GM10266 (cell line): Measurements from ENCODE around the gene FDXR.

Source experiments
- DNase-seq: peaks from one replicate; pipeline ENCODE4 v3.0.0; 2012; ENCODE audit errors: extremely low spot score
- TF ChIP-seq, protein P1 (sequence below): IDR thresholded peaks from 2 replicates; pipeline ENCODE4 v1.5.1; 2012; ENCODE audit warnings: mild to moderate bottlenecking, low read depth; ENCODE audit not compliant: control insufficient read depth, insufficient read depth; ENCODE audit errors: missing control alignments

The FDXR gene

DNA sequence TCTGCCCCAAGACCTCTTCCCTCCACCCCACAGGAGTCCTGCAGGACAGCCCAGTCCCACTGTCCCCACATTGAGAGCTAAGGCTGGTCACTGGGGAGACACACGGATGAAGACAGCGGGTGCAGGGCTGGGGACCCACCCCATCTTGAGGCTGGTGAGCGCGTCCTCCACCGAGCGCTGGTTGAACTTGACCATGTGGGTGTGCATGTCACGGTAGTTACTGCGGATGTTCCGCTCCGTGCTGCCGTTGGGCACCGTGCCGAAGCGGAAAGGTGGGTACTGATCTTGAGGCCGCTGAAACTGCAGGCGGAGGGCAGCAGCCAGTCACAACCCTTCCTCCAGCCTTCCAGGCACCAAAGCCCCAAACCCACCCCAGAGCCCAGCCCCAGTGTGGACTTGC lies 26.2 kb downstream of the FDXR start:
- DNase-seq, result no peak
- TF ChIP-seq, protein P1, sequence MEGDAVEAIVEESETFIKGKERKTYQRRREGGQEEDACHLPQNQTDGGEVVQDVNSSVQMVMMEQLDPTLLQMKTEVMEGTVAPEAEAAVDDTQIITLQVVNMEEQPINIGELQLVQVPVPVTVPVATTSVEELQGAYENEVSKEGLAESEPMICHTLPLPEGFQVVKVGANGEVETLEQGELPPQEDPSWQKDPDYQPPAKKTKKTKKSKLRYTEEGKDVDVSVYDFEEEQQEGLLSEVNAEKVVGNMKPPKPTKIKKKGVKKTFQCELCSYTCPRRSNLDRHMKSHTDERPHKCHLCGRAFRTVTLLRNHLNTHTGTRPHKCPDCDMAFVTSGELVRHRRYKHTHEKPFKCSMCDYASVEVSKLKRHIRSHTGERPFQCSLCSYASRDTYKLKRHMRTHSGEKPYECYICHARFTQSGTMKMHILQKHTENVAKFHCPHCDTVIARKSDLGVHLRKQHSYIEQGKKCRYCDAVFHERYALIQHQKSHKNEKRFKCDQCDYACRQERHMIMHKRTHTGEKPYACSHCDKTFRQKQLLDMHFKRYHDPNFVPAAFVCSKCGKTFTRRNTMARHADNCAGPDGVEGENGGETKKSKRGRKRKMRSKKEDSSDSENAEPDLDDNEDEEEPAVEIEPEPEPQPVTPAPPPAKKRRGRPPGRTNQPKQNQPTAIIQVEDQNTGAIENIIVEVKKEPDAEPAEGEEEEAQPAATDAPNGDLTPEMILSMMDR, result no peak

DNA sequence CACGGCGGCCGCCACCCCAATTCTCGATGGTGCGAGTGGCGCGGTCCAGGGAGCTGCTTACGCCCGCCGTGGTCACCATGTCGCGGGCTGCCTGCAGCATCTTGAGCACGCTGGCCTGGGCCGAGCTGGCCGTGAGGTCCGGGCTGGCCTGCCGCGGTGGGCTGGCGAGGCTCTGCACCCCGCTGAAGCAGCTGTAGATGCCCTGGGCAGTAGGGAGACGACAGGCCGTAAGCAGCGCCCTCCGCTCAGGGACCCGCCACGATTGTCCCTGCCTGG lies 29.5 kb downstream of the FDXR start:
- TF ChIP-seq, protein P1, result no peak
- no peak for DNase-seq

DNA sequence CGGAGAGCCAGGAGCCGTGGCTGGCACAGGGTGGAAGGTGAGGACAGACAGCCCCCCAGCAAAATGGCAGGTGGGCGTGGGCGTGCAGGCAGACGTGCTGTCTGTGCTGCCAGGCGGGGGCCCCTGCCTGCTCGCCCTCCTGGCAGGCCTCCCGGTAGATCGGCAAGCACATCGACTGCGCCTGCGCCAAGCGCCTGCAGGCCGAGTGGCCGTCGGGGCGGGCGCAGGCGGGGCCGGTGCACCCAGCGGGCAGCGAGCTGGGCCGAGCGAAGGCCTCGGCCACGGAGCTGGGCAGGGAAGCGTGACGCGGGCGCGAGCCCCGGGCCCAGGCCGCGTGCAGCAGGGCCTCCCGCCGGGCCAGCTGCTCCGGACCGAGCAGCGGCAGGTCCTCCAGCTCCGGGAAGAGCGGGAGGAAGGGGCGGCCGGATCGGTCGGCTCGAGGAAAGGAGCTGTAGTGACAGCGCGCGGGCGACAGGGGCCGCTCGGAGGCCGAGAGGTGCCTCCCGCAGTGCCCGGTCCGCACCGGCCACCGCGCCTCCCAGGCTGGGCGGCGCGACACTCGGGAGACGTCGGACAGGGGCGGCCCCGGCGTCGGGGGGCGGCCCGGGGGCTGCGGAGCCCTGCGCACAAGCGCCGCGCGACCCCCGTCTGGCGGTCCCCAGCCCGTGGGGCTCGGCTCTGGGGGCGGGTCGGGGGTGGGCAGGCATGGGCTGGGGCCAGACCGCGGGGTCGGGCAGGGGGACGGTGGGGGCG lies 30.0 kb downstream of the FDXR start:
- DNase-seq, result peak; percentile 84
- TF ChIP-seq, protein P1, result peak; percentile 50

DNA sequence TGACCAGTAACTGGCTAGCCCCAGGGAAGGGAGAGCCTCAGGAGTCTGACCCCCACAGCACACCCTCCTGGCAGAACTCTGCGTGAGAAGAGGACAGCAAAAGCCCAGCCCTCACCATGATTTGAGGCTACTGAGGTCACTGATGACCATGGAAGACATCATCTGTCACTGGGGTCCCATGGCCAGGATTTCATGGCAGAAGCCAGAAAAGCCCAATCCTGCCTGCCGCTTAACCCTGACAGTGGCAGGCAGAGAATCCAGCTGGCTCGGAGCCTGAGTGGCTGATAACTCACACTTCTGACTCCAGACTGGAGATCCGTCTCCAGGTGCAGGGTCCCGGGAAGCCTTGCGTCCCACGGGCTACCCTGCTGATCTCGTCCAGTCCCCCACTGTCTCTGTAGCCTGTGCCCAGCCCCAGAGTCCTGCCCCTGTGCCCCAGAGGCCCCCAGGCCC lies 30.6 kb downstream of the FDXR start:
- no peak for DNase-seq
- TF ChIP-seq, protein P1, result no peak

DNA sequence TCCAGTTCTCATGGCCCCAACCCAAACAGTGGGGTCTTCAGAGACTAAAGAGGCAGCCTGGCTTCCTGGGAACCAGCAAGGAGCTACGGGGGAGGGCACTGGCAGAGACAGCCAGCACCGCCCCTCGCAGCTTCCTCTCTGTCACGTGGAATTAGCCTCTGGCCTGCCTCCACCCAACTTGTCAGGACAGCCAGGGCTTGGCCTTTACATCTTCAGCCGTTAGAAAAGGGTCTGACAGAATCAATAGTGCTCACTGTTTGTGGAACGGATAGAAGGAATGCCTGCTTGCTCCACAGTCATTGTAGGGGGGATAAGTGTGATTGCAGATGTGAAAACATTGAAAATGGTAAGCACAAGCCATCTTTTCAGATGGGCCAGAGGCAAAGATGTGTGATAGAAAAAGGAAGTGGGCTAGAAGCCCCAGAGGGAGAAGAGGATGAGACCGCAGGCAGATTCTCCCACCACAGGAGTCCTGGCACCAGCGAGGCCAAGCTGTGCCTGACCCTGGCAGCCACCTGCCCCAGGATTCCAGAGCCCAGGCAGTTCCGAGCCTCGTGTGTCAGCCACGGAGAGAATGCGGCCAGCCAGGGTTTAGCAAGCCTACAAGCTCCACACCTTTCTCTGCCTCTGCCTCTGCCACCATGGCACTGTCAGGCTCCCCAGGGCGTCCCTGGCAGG lies 31.7 kb downstream of the FDXR start:
- TF ChIP-seq, protein P1, result no peak
- no peak for DNase-seq

DNA sequence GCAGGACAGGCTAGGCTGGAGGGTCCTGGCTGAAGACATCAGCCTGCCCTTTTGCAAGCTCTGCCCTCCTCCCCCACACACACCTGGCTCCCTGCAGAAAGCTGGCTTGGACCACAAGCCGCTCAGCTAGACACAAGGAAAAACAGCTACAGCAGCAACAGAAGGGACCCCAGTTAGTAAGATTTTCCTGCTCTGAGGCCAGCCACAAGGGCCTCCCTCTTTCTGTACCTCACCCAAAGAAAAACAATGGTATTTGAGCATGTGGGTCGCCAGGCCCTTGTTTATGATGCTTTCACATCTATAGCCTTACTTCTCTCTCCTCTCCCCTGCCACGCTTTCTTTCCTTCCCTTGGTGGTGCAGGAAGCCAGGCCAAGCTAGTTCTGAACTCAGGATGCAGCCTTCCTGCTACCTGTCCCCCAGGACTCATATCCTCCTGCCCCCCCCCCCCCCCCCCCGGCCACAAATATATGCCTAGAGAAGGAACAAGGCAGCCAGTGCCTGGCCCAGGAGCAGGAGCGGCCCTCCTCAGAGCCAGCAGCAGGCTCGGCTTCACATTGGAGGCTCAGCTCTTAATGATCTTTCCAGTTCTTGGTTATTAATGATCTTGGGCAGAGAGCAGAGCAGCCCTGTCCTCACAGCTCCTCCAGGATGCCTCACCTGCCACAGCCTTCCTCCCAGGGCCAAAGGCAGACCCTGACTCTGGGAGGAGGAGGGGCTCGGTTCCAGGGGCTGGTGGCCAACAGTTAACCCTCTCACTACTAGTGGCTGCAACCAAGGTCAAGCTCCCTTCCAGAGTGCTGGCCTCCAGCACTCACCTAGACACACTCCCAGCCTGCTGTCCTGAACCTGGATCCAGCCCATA lies 32.6 kb downstream of the FDXR start:
- DNase-seq, result no peak
- TF ChIP-seq, protein P1, result no peak
